Activated T-helper 1 cell treated with anti-CD3 and anti-CD28 coated beads, Interleukin-12 subunit alpha, Interleukin-12 subunit beta, Interleukin-2, Interleukin-4 antibody, amounts not matched to agents 30 ng/mL and 10 ng/mL and 1 ng/mL, durations not matched to agents 14 hours and 24 hours and 36 hours (primary cell): Measurements from ENCODE around the gene TJP3. TPM values are rescaled to one million over a fixed set of nuclear protein-coding genes. Genes with fewer than 3 reads are reported as not detected.
A peak's percentile ranks its signal among the peaks of the same experiment; 100 is the strongest.

Source experiments
- DNase-seq: peaks from one replicate; pipeline ENCODE4 v3.0.0; 2021; ENCODE audit warnings: low spot score
- H3K27ac Mint-ChIP-seq: one replicate; pipeline ENCODE4 v1.8.0; 2021; ENCODE audit warnings: mild to moderate bottlenecking, mixed read lengths
- H3K27me3 Mint-ChIP-seq: one replicate; pipeline ENCODE4 v1.8.0; 2022; ENCODE audit warnings: mild to moderate bottlenecking, moderate library complexity, mixed read lengths; ENCODE audit not compliant: insufficient read depth
- H3K36me3 Mint-ChIP-seq: one replicate; pipeline ENCODE4 v1.8.0; 2021; ENCODE audit warnings: low read depth, mixed read lengths
- H3K4me1 Mint-ChIP-seq: one replicate; pipeline ENCODE4 v1.8.0; 2021; ENCODE audit warnings: low read depth, mixed read lengths
- H3K4me3 Mint-ChIP-seq: one replicate; pipeline ENCODE4 v1.8.0; 2021; ENCODE audit warnings: mild to moderate bottlenecking, moderate library complexity, mixed read lengths
- H3K9me3 Mint-ChIP-seq: one replicate; pipeline ENCODE4 v1.8.0; 2021; ENCODE audit warnings: mixed read lengths
- intact Hi-C: fragments of 100-400 bp; cut with micrococcal nuclease; formaldehyde crosslinking; loops from one replicate; pipeline ENCODE4 v1.15.1; 2024
- total RNA-seq: library from RNA; stranded (reverse); gene quantifications from 2 replicates; pipeline ENCODE4 v1.2.3, GENCODE V29; 2022

TJP3 gene
- total RNA-seq, 1 donor from 2014 or later, result 0.08 TPM

DNA sequence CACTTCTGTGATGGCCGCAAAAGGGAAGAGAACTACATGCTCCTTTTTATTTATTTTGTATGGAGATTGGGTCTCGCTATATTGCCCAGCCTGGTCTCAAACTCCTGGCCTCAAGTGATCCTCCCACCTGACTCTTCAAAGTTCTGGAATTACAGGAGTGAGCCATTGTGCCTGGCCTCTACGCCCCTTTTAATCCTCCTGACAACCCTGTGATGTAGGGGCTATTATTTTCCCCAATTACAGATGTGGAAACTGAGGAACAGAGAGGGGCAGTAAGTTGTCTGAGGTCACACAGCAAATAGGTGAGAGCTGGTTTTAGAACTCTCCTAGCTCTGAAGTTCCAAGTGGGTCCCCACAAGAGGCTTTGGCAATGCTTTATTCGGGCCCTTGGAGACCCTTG is 11.7 kb downstream of the TJP3 start:
- H3K9me3 Mint-ChIP-seq, result no peaks in the 10 kb centered on the region

DNA sequence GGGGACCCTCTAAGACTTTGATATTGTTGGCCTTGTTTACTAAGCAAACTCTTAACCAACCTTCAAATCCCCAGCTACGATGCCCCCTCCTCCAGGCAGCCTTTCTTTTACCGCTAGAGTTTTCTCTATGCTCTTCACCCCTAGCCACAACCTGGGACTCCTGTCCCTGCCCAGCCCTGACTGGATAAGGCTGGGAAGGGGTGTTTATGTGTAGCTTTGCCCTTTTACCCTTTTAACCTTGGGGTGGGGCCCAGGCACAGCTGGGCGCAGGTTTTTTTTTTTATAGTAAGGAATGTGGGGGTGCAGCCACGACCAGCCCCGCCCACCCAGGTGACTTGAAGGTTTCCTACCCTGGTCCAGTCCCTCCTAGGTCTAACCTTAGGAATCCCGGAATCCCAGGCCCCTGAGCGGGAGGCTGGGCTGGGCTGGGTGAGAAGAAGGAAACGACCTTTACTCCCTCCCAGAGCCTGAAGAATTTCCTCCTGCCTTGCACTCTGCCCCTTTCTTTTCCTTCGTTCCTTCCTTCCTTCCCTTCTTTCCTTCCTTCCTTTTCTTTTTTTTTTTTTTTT is 12.2 kb downstream of the TJP3 start:
- H3K27ac Mint-ChIP-seq, result no peak overlapping the region
- H3K9me3 Mint-ChIP-seq, result no peaks in the 10 kb centered on the region
- intact Hi-C loops, result loop anchor here (5.0 kb wide), 1 partner anchor 102 kb away; no protein-coding TSS in a partner anchor
- no peaks in the 10 kb centered on the region for H3K36me3 Mint-ChIP-seq
- H3K4me1 Mint-ChIP-seq, result no peaks in the 10 kb centered on the region
- DNase-seq, result no peak
- H3K27me3 Mint-ChIP-seq, result peaks cover 40% of the 10 kb centered on the region
- H3K4me3 Mint-ChIP-seq, result no peak overlapping the region

More for the DNA sequence above, 11.7 kb downstream of the TJP3 start:
- no peaks in the 10 kb centered on the region for H3K36me3 Mint-ChIP-seq
- intact Hi-C loops, result loop anchor here (5.0 kb wide), 1 partner anchor 102 kb away; no protein-coding TSS in a partner anchor
- no peaks in the 10 kb centered on the region for H3K4me1 Mint-ChIP-seq
- no peak overlapping the region for H3K4me3 Mint-ChIP-seq
- no peak overlapping the region for H3K27ac Mint-ChIP-seq
- H3K27me3 Mint-ChIP-seq, result peaks cover 38% of the 10 kb centered on the region
- no peak for DNase-seq

DNA sequence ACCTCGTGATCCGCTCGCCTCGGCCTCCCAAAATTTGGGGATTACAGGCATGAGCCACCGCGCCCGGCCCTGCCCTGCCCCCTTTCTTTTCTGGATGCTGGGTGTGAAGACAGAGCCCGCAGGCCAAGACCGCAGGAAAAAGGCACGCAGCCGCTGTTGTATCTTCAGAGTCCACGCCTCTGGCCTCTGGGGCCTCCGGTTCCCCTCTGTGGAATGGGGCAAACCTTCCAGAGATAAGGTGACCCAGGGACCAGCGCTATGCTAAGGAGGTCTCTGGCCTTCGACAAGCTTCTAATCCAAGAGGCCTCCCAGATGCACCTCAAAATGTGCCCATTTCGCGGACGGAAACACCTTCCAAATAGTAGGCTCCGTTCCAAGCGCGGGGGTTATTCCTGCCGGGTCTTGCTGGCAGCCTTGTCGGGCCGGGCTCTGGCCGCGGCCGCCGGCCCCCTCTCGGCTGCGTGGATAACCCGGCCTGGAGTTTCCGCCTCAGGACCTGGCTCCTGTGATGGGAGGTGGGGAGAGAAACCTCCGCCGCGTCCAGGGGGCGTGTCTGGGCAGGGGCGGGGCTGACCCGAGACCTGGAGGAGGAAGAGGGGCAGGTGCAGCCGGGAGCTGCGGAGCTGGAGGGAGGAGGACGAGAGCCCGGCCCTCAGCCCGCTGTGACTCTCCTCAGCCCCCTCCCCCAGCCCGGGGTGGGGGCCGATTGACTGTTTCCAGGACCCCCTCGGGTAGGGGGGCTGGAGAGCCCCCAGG is 13.1 kb downstream of the TJP3 start:
- Mint-ChIP-seq H3K27ac (no peak overlapping the region), H3K4me1 (no peaks in the 10 kb centered on the region), H3K4me3 (no peak overlapping the region), H3K36me3 (no peaks in the 10 kb centered on the region), H3K27me3 (peaks cover 40% of the 10 kb centered on the region), H3K9me3 (no peaks in the 10 kb centered on the region)
- intact Hi-C loops, result loop anchor here (1.0 to 5.0 kb wide), 3 partner anchors 40 to 149 kb away; partner anchors contain the start of genes APBA3 and HMG20B
- DNase-seq, result peak; percentile 81

DNA sequence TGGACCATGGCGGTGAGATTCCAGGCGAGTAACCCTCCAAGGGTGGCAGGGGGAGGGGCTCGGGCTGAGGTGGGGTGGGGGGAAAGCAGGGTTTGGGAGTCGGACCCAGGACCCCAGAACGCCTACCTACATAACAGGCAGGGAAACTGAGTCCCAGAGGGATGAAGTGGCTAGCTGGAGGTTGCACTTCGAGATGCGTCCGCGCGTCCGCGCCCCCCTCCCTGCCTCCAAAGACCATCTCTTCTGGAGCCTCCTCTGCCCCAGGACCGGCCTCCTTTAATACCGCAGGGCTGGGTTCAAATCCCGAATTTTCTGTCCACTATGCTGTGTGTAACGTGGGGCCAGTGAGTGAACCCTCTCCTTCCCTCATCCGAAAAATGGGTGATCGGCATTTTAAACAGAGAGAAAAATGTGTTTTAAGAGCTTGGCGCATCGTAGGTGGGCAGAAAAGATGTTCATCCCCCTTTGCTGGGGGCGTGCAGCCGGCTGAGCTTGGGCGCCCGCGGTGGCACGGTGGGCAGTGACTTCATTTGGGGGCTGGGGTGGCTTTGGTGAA is 13.8 kb downstream of the TJP3 start:
- H3K36me3 Mint-ChIP-seq, result no peaks in the 10 kb centered on the region
- H3K4me3 Mint-ChIP-seq, result no peak overlapping the region
- H3K4me1 Mint-ChIP-seq, result no peaks in the 10 kb centered on the region
- intact Hi-C loops, result loop anchor here (1.0 to 5.0 kb wide), 3 partner anchors 39 to 150 kb away; partner anchors contain the start of genes APBA3 and HMG20B
- H3K27ac Mint-ChIP-seq, result no peak overlapping the region
- H3K9me3 Mint-ChIP-seq, result no peaks in the 10 kb centered on the region
- H3K27me3 Mint-ChIP-seq, result peaks cover 40% of the 10 kb centered on the region
- DNase-seq, result no peak

DNA sequence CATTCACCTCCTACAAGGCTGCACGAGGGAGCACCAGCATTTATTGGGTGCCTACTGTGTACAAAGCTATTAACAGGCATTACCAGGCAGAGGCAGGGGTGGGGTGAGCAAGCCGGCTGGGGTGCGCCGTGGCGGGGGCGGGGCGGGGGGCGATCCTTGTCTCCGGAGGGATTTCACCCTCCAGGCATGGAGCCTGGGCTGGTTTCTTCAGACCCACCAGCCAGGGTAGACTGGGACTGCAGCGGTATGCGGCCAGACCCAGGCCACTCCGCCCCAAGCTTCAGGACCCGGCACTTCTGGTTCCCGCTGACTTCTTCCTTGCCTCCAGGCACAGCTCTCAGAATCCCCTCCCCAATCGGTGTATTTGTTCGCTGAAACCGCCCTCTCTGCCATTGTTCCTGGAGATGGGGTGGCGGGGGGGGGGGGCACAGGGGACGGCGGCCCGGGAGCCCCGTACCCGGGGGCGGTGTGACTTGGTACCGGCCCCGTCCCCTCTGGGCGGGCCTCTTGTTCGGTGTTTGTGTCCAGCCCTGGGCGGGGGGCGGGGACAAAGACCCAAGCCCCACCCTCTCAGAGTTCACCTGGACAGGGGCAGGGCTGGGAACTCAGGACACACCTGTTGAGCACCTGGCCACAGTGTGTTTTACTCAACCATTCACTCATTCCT is 14.4 kb downstream of the TJP3 start:
- Mint-ChIP-seq H3K36me3 (no peaks in the 10 kb centered on the region), H3K9me3 (no peaks in the 10 kb centered on the region), H3K27ac (no peak overlapping the region), H3K4me3 (no peak overlapping the region), H3K4me1 (no peaks in the 10 kb centered on the region), H3K27me3 (peaks cover 40% of the 10 kb centered on the region)
- intact Hi-C loops, result loop anchor here (5.0 kb wide), 1 partner anchor 100 kb away; no protein-coding TSS in a partner anchor
- no peak for DNase-seq

GRCh38 chr19:3723110-3723488 is 14.9 kb downstream of the TJP3 start:
- no peak overlapping the region for H3K27ac Mint-ChIP-seq
- no peaks in the 10 kb centered on the region for H3K9me3 Mint-ChIP-seq
- H3K27me3 Mint-ChIP-seq, result peaks cover 40% of the 10 kb centered on the region
- H3K36me3 Mint-ChIP-seq, result no peaks in the 10 kb centered on the region
- intact Hi-C loops, result loop anchor here (5.0 kb wide), 1 partner anchor 99 kb away; no protein-coding TSS in a partner anchor
- no peaks in the 10 kb centered on the region for H3K4me1 Mint-ChIP-seq
- no peak for DNase-seq
- H3K4me3 Mint-ChIP-seq, result no peak overlapping the region

DNA sequence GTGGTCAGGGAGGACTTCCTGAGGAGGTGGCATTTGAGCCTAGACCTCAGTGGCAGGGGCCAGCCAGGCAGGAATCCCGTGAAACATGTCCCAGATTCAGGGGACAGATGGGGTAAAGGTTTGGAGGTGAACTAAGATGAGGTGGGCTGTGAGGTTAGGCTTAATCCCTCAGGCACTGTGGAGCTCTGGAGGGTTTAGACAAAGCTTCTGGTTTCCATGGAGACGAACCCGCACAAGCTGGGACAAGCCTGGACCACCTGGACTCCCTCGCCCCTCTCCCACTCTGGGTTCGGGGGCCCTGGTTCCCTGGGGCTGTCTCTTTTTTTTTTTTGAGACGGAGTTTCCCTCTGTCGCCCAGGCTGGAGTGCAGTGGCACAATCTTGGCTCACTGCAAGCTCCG is 15.7 kb downstream of the TJP3 start:
- H3K4me3 Mint-ChIP-seq, result no peak overlapping the region
- intact Hi-C loops, result loop anchor here (5.0 kb wide), 1 partner anchor 98 kb away; no protein-coding TSS in a partner anchor
- H3K27ac Mint-ChIP-seq, result no peak overlapping the region
- peaks cover 40% of the 10 kb centered on the region for H3K27me3 Mint-ChIP-seq
- H3K4me1 Mint-ChIP-seq, result no peaks in the 10 kb centered on the region
- DNase-seq, result no peak
- H3K36me3 Mint-ChIP-seq, result no peaks in the 10 kb centered on the region
- H3K9me3 Mint-ChIP-seq, result no peaks in the 10 kb centered on the region

DNA sequence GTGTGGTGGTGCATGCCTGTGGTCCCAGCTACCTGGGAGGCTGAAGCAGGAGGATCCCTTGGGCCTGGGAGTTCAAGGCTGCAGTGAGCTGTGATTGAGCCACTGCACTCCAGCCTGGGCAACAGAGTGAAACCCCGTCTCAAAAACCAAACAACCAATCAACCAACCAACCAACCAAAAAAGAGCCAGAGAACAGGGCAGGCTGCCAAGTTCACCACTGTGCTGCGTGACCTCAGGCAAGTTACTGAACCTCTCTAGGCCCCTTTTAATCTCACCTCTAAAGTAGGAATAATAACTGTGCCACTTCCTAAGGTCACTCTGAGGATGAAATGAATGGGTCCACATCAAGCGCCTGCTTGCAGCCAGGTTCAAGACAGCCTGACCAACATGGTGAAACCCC is 16.9 kb downstream of the TJP3 start:
- DNase-seq, result no peak
- intact Hi-C loops, result no loop called here
- H3K4me3 Mint-ChIP-seq, result no peak overlapping the region
- no peaks in the 10 kb centered on the region for H3K4me1 Mint-ChIP-seq
- H3K36me3 Mint-ChIP-seq, result no peaks in the 10 kb centered on the region
- H3K27me3 Mint-ChIP-seq, result peaks cover 33% of the 10 kb centered on the region
- no peak overlapping the region for H3K27ac Mint-ChIP-seq
- no peaks in the 10 kb centered on the region for H3K9me3 Mint-ChIP-seq

DNA sequence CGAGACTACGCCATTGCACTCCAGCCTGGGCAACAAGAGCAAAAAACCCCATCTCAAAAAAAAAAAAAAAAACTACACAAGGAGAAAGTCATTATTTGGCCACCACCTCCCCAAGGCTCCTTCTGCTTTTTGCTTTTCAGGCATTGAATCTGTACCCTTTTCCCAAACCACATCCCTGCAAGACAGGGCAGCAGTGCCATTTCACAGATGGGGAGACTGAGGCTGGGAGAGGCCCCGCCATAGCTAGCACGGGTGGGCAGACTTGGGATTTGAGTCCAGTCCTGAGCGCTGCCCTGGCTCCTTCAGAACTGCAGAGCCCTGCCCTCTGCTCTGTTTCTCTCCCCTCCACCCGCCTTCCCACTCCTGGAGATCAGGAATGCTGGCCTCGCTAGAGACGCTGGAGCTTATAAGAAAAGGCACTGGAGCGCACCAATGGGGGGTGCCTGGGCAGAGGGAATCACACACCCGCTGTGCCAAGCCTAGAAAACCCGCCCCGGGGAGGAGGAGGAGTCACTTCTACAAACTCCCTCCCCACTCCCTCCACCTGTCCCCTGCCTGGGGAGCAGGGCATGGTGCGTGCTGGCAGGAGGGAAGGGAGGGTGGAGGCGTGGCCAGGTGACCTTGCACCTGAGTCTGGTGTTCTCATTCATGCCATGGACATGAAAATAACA is 17.6 kb downstream of the TJP3 start:
- peaks cover 27% of the 10 kb centered on the region for H3K27me3 Mint-ChIP-seq
- no peak for DNase-seq
- H3K4me1 Mint-ChIP-seq, result no peaks in the 10 kb centered on the region
- intact Hi-C loops, result no loop called here
- no peak overlapping the region for H3K4me3 Mint-ChIP-seq
- no peak overlapping the region for H3K27ac Mint-ChIP-seq
- no peaks in the 10 kb centered on the region for H3K9me3 Mint-ChIP-seq
- H3K36me3 Mint-ChIP-seq, result no peaks in the 10 kb centered on the region

- H3K4me3 Mint-ChIP-seq, result no peak overlapping the region
- H3K27ac Mint-ChIP-seq, result no peak overlapping the region
- intact Hi-C loops, result no loop called here
- peaks cover 1% of the 10 kb centered on the region for H3K27me3 Mint-ChIP-seq
- DNase-seq, result no peak
- H3K36me3 Mint-ChIP-seq, result no peaks in the 10 kb centered on the region
- H3K4me1 Mint-ChIP-seq, result no peaks in the 10 kb centered on the region
- H3K9me3 Mint-ChIP-seq, result no peaks in the 10 kb centered on the region
Measured at GRCh38 chr19:3730457-3730958, 22.3 kb downstream of the TJP3 start.

- Mint-ChIP-seq H3K27ac (no peak overlapping the region), H3K9me3 (no peaks in the 10 kb centered on the region), H3K4me3 (no peak overlapping the region), H3K27me3 (peaks cover 1% of the 10 kb centered on the region), H3K36me3 (no peaks in the 10 kb centered on the region), H3K4me1 (no peaks in the 10 kb centered on the region)
- intact Hi-C loops, result no loop called here
- no peak for DNase-seq
Measured at GRCh38 chr19:3732108-3732507, 23.9 kb downstream of the TJP3 start.

DNA sequence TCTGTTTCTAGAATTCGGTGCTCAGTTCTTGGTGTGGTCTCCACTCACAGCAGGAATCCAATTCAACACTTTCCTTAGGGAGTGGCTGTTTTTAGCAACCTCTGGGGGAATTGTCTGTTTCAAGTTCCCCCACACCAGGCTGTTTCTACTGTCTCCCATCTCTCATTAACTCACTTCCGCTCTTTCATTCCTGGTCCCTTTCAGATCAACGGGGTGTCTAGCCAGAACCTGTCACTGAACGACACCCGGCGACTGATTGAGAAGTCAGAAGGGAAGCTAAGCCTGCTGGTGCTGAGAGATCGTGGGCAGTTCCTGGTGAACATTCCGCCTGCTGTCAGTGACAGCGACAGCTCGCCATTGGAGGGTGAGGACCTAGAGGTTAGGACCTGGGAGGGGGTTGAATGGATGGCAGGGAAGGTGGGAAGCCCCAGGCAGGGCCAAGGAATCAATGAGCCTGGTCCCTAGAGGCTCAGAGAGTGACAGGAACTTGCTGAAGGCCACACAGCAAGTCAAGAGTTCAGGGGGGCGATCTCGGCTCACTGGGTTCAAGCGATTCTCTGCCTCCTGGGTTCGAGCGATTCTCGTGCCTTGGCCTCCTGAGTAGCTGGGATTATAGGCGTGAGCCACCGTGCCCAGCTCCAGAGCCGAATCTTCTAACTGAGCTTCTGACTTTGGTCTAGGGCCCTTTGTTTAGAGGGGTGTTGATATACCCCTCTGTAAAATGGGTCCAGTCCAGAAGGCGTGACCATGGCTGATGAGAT is 25.5 kb downstream of the TJP3 start:
- Mint-ChIP-seq H3K4me3 (no peak overlapping the region), H3K4me1 (no peaks in the 10 kb centered on the region), H3K27ac (no peak overlapping the region), H3K27me3 (peaks cover 1% of the 10 kb centered on the region), H3K9me3 (no peaks in the 10 kb centered on the region), H3K36me3 (no peaks in the 10 kb centered on the region)
- intact Hi-C loops, result no loop called here
- no peak for DNase-seq
